HG03571 (cell line): Measurements from ENCODE around the gene C19orf25.
A peak's percentile ranks its signal among the peaks of the same experiment; 100 is the strongest.
"Not testable (repeated sequence)": the region's sequence is repeated elsewhere in the genome, so short reads cannot be mapped to it uniquely, and the experiment has no call there.

Experiments used
- ATAC-seq: cut with Tn5 transposase; IDR thresholded peaks from one replicate; pipeline ENCODE4 v1.9.1; 2021; ENCODE audit not compliant: unreplicated experiment

The C19orf25 gene

DNA sequence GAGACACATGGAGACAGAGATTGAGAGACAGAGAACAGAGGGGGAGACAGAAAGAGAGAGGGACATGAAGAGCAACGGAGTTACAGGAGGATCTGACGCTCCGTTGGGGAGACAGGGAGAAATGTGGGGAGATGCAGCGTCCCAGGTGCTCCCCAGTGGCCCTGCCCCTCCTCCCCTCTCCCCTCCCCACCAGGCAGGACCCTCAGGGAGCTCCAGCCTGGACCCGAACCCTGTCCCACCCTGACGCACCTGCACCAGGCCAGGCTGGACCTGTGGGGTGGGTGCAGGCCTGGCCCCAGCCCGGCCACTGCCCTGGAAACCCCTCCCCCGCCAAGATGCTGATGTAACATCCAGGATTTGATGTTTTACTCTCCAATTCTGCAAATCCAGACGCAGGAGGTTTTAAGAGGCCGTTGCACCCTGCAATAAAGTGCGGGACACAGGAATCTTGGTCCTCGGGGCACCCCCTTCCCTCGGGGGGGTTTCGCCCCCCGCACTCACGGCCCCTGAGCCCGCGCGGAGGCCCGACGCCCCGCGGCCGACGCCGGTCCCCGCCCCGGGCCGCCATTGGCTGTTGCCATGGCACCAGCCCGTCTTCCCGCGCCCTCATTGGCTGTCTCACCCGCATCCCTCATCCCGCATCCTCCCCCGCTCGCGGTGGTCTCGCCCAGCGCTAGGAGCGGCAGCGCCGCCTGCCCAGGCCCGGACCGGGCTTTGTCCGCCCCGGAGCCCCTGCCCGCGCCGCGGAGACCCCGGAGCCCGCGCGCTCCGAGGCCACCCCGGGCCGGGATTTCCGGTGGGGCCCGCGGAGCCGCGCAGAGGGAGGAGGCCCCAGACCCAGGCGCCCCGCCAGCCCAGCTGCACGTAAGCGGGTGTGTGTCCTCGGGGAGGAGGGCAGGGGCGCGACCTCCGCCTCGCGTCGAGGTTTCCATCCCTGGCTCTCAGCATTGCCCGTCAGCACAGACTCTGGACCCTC lies 29.3 kb downstream of the C19orf25 start, which contains the start of gene APC2:
APC2 (plus strand) TSS at position 655 of the 976 bp plus-strand sequence. CDS start 2,881 bp downstream, outside the sequence.
- no peak for ATAC-seq

DNA sequence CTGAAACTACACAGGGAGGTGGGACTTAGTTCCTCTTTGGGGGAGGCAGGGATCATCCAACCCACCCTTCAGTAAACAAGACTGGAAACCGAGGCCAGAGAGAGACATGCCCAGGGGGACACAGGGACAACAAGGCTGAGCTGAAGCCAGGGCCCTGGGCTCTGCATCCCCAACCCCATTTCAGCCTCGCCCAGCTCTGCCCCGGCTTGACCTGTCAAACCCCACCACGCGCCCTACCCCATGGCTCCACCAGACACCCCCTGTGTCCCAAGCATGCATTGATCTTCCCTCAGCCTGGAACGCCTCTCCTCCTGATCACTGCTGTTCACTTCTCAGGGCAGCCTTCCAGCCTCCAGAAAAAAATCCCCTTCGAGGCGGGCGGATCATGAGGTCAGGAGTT lies 31.1 kb downstream of the C19orf25 start:
- no peak for ATAC-seq

DNA sequence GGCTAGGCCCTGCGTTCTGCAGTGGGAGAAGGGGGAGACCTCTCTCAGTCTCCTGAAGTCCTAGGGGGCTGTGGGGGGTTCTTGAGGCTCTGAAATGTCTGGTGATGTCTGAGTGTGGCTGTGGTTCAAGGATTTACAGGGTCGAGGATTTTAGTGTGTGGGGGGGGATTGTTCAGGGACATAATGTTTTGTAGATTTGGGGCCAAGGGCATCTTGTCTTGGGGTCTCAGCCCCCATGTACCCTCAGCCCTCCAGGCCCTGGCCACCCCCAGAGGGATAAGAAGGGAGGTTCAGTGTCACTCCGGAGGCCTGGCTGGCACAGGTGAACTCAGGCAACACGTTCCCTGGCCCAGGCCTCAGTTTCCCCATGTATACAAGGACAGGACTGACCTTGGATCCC lies 31.5 kb downstream of the C19orf25 start:
- ATAC-seq, result no peak

DNA sequence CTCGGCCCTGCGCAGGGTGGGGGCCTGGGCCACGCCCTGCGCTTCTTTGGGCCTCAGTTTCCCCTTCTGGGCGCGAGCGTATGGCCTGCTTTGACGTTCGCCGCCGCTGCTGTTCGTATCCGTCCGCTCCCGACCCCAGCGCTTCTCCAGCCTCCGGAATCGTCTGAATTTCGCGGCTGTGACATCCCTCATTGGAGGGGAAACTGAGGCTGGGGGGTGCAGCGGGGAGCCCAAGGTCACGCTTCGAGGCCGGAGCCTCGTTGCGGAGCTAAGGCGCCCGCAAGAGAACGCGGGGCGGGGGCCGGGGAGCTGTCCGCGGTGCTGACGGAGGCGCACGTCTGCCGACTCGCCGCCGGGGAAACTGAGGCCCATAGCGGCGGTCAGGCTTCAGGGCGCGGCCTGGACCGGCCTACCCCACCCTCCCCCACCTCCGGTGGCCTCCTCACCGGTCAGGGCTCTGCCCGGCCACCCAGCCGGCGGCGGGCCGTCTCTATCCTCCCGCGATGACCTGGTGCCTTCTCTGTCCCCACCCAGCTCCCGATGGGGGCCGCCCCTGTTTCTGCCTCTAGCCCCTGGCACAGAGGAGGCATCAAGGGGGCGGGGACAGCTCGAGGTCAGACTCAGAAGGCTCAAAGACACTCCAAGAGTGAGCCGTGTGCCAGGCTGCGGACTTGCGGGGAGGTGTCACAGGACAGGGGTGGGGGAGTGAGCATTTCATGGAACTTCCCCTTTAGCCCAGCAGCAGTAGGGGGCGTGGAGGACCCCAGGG lies 32.1 kb downstream of the C19orf25 start:
- ATAC-seq, result no peak

DNA sequence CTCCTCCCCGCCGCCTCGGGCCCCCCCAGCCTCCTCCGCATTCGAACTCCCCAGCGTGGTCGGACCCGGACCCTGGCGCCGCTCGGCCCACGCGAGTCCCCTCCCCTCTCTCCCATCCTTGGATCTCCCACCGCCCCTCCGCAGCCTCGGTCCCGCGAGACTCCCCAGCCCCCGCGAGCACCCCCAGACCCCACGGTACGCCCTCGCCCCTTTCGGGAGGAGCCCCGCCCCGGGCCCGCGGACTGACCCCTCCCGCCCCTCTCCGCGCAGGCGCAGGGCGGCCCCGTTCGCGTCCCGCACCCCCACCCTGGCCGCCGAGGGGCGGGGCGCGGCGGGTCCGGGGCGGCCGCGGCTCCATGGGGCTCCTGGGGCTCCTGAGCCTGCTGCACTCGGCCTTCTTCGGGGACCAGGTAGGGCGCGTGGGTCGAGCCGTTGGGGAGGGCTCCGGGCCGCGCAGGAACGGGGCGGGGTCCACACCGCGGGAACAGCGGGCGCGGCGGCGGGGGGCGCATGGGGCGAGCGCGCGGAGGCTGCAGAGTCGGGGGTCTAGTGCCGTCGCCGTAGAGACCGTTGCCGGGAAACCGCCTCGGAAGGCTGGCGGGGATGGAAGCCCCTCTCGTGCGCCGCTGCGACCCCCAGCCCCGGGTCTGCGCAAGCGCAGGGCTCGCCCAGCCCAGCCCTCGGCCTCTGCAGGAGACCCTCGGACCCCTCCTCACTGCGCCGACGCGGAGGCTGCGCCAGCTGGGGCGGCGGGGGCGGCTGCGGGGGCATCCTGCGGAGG lies 32.9 kb downstream of the C19orf25 start:
- ATAC-seq, result no peak

DNA sequence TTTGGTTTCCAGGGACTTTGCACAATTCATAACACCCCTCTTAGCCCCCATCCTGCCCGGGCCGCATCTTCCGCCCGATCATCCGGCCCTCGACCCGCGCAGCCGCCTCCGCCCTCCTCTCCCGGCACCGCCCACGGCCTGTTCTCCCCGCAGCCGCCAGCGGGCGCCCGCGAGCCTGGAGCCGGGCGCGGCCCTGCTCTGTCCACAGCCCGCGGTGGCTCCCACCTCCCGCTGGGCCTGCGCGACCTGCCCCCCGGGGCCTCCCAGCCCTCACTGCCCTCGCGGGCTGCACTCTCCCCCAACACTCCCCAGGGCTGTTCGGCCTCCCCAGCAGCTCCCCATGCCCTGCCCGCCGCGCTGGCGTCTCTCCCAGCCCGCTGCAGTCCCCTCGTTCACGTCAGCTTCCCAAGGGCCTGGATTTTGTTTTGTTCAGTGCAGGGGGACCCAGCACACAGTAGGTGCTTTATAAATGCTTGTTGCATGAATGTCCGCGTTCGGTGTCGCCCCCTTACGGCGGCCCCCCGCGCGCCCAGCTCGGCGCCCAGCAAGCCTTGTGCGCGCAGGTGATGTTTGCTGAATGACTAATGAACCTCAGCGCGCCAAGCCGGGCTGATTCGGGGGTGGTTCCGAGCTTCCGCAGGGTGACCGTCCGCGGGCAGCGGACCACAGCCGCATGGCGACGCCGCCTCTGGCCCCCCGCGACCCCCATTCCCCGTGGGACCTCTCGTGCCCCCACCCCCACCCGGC lies 33.7 kb downstream of the C19orf25 start:
- ATAC-seq, result peak; percentile 69

DNA sequence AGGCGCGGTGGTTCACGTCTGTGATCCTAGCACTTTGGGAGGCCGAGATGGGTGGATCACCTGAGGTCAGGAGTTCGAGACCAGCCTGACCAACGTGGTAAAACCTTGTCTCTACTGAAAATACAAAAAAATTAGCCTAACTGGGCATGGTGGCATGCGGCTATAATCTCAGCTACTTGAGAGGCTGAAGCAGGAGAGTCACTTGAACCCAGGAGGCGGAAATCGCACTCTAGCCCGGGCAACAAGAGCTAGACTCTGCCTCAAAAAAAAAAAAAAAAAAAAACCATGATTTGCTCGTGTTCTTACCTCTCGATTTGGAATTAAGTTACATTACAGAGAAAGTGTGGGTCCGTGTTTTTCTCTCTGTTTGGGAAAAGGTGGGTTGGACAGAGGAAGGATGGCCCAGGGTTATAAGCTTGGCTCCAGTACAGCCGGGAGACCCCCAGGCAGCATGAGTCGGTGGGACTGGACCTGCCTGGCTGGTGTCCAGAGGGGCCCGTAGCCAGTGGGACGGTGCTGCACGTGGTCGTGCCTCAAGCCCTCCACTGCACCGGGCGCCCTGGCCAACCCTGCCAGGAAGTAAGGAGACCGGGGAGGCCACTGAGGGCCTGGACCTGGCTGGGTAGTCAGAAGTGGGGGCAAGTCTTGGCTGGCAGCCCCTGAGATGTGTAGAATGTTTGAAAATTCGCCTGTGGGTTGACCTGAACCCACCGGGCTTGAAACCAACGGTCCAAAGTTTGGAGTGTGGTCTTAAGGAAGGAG lies 37.2 kb downstream of the C19orf25 start:
- ATAC-seq, result no peak

DNA sequence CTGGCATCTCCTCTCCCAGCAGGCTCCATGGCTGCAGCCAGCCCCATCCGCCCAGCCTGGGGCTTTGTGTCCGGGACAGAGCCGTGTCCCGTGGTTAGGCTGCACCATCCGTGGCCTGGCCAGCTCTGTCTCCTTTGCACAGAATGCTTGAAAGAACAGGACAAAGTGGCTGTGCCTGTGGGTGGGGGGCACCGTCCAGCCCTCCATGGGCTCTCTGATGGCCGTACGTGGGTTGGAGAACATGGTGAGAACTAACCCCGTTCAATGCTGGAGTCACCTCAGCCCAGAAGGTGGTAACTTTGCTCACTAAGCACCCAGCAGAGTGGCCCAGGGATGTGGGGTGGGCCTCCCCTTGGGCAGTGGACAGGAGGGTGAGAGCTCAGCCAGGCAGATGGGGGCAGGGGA lies 38.0 kb downstream of the C19orf25 start:
- ATAC-seq, result no peak

DNA sequence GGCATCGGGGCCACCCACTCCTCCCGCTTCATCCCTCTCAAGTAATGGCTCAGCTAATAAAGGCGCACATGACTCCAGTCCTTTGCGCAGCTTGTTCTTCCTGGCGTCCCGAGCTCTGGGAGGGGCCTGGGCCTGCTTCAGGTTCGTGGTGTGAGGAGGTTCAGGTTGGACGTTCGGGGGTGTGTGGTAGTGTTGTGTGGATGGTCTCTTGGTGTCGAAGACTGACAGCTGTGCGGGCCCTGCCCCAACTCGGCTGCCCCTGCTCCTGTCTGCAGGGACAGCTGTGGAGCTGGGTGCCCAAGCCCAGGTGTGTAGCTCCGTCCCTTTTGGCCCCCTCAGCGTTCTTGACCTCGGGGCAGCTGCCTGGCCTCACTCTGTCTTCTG lies 38.6 kb downstream of the C19orf25 start:
- ATAC-seq, result no peak

DNA sequence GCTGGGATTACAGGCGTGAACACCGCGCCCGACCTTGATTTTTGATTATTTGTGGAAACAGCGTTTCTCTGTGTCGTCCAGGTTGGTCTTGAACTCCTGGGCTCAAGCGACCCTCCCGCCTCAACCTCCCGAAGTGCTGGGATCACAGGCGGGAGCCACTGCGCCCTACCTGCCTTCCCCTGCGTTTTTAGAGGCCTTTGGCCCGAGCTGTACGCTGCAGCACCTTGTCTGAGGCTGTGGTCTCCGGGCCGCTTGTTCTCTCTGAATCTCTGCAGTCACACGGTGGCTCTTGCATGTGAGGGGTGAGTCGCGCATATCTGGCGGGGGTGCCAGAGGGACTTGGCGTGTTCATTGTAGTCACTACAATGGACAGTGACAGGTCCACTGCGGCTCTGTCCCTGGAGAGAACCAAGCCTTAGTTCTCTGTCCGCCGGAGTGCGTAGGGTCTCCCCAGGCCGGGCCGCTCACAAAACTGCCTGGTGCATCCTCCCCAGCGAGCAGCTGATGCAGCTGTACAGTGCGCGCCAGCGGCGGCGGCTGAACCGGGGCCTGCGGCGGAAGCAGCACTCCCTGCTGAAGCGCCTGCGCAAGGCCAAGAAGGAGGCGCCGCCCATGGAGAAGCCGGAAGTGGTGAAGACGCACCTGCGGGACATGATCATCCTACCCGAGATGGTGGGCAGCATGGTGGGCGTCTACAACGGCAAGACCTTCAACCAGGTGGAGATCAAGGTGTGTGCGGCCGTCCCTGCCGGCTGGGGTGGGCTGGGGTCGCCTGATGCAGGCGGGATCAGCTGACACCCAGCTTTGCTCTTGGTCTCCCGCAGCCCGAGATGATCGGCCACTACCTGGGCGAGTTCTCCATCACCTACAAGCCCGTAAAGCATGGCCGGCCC lies 39.2 kb downstream of the C19orf25 start:
- not testable (repeated sequence) for ATAC-seq

DNA sequence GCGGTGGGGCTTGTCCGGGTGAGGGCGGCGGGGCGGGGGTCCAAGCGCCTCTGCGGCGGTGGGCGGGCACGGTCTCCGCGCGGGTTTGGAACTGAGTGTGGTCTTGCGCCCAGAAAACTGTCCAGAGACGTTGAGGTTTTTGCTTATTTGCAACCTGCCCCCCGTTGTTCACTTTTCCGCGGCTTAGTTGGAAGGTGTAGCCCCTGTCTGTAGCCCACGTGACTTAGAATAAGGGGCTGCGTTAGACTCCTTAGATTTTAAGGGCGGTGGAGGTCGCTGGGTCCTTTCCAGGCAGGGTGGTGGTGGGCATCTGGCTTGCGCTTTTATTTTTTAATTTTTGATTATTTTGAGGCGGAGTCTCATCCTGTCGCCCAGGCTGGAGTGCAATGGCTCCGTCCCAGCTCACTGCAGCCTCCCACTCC lies 40.1 kb downstream of the C19orf25 start:
- ATAC-seq, result no peak

DNA sequence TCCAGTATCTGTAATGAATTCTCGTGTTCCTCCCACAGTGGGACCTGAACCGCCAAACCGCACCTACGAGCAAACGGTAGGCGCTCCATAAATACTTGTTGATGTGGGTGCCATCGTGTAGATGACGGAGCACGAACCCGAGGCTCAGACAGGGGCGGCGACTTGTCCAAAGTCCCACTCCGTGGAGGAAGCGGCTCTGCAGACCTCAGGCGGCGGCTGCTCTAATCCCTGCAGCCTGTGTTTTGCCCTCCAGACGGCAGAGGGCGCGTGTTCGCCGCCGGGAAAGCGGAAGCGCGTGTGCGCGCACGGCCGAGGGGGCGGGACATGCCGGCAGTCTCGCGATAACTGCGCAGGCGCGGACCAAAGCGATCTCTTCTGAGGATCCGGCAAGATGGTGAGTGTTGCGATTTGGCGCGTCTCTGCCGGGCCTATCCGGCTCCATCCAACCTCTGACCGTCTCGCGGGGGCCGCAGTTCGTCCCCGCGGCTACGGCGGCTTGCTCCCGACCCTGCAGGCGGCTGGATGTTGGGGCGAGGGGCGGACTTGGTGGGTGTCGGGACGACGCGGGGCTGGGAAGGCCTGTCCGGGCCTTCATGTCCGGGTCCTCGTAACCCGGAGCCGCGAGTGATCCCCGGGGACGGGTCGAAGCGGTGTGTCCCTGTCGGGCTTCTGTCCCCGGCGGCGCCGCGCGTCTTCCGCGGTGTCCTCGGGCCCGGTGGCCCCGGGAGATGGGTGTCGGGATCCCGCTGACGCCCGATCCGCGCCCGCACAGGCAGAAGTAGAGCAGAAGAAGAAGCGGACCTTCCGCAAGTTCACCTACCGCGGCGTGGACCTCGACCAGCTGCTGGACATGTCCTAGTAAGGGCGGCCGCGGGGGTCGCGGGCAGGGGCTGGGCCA lies 40.7 kb downstream of the C19orf25 start, which contains the start of gene RPS15:
RPS15 (plus strand) TSS at position 362 of the 898 bp plus-strand sequence; CDS start at position 392, 30 bp downstream.
- ATAC-seq, result peak; percentile 71

DNA sequence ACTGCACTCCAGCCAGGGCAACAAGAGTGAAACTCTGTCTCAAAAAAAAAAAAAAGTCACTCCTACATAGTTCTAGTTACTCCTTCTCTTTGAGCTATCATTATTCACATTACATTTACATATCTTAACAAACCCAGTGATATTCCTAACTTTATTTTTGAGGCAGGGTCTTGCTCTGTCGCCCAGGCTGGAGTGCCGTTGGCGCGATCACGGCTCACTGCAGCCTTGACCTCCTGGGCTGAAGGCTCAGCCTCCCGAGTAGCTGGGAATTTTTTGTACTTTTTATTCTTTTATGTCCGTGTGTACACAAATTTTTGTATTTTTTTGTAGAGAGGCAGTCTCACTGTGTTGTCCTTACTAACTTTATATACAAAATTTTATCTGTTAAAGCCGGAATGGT lies 41.4 kb downstream of the C19orf25 start:
- ATAC-seq, result no peak

DNA sequence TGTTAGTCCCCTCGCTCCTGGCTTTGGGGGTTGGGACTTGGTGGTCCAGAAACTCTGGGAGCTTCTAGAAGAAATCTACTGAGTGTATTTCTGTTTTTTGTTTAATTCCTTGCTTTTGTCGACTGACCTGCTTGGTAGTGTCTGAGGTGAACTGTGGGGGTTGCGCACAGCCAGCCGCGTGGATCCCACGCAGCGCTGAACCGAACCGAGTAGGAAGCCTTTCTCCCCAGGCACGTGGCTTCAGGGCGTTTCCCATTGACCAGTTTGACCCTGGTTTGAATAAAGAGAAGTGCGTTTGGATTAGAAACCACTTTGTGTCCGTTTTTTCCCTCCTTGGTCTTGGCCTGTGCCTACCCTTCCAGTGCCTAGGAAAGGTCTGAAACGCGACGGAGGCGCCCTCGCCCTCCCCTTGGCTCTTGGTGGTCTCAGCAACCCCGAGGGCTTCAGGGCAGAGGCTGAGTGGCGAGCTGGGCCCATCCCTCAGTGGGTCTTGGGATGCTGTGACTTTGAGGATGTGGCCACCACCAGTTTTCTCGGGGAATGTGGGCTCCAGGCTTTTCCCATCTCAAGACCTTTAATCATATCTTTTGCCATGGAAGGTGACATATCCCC lies 43.5 kb downstream of the C19orf25 start:
- ATAC-seq, result no peak

DNA sequence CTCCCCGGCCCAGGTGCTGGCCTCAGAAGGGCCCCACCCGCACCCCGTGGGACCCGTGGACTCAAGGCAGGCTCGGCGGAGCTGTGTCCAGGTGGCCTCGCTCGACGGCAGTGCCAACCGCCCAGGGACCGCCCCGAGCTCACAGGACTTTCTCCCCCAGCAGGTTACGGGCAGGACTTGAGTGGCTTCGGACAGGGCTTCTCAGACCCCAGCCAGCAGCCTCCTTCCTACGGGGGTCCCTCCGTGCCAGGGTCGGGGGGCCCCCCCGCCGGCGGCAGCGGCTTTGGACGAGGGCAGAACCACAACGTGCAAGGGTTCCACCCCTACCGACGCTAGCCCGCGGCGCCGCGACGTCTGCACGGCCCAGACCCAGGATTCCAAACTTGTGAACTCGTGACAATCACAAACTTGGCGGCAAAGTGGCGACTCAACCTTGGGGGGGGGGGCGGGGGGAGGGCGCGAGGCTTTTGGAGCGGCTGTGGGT lies 44.4 kb downstream of the C19orf25 start:
- ATAC-seq, result no peak

DNA sequence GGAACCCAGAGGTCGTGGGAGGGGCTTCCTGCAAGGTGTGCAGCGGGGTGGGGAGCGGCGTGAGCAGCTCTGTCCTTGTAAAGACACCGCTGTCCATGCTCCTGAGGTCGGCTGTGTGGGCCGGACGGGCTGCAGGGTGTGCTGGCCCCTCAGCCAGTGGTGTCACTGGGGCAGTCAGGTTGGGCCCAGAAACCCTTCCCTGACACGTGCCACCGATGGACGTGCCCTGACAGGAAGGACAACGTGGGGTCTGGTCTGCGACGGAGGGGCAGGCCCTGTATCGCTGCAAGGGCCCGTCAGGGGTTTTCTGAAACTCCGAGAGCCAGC lies 45.0 kb downstream of the C19orf25 start:
- ATAC-seq, result no peak
